ENCODE data around the gene SAMD15.

DNA sequence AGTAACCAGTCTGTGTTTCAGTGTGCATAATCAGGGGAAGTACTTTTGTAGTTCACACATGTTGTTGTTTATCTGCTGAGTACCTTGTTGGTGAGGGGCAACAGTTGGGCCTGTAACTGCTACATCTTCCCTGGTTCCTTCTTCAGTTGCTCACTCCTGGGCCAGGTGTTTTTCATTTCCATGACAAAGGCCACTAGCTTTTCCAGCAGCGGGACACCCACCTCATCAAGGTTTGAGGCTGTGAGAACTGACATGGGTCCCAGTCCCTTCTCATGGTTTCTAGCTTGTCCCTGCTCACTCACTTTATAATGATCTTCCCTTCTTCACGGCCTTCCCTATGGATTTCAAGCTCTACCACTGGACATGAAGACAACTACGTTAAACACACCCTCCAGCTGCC, 47.7 kb downstream of the SAMD15 start:
- no peak for TF ChIP-seq EZH2 (IDR thresholded peaks at IDR 0.05; ENCODE audit: borderline replicate concordance, insufficient read depth, low read depth, low read length, poor library complexity, severe bottlenecking)
- TF ChIP-seq, protein P1, sequence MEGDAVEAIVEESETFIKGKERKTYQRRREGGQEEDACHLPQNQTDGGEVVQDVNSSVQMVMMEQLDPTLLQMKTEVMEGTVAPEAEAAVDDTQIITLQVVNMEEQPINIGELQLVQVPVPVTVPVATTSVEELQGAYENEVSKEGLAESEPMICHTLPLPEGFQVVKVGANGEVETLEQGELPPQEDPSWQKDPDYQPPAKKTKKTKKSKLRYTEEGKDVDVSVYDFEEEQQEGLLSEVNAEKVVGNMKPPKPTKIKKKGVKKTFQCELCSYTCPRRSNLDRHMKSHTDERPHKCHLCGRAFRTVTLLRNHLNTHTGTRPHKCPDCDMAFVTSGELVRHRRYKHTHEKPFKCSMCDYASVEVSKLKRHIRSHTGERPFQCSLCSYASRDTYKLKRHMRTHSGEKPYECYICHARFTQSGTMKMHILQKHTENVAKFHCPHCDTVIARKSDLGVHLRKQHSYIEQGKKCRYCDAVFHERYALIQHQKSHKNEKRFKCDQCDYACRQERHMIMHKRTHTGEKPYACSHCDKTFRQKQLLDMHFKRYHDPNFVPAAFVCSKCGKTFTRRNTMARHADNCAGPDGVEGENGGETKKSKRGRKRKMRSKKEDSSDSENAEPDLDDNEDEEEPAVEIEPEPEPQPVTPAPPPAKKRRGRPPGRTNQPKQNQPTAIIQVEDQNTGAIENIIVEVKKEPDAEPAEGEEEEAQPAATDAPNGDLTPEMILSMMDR (IDR thresholded peaks at IDR 0.05): no peak

Data from B cell (primary cell).